HG02852 (cell line): ENCODE results near the gene GFPT1.

Source experiments
- ATAC-seq: cut with Tn5 transposase; IDR thresholded peaks from one replicate; pipeline ENCODE4 v1.9.1; 2021; ENCODE audit warnings: mild to moderate bottlenecking, moderate library complexity; ENCODE audit not compliant: unreplicated experiment

GFPT1 gene

DNA sequence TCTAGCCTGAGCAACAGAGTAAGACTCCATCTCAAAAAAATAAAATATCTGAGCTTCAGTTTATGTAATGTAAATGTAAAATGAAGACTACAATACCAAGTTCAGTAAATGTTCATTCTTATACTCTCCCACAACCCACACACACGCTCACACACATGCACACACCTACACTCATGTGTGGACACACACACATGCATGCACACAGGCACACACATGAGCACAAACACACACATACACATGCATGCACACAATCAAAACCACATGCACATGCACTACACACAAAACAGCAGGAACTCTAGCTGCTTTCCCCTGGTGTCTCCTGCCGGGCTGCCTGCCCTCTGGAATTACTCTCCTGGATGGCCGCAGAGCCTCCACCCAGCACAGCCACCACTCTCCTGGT is 90.6 kb downstream of the GFPT1 start:
- no peak for ATAC-seq

DNA sequence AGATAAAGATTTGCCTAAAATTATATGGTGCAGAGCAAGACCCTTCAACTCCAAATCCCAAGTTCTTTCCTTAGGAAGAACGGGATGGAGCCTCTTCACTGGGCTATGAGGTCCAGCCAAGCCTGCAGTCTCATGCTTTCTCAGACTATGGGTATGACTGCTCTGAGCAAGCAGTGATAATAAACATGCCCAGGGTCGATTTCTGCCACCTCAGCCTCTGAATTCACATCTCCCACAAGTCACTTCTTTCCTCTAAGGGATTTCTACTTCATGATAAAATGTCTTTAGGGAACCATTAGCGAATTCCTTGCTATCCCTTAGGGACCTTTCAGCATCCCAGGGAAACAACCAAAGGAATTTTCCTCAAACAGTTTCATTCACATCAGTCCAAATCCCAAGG is 94.8 kb downstream of the GFPT1 start:
- no peak for ATAC-seq

DNA sequence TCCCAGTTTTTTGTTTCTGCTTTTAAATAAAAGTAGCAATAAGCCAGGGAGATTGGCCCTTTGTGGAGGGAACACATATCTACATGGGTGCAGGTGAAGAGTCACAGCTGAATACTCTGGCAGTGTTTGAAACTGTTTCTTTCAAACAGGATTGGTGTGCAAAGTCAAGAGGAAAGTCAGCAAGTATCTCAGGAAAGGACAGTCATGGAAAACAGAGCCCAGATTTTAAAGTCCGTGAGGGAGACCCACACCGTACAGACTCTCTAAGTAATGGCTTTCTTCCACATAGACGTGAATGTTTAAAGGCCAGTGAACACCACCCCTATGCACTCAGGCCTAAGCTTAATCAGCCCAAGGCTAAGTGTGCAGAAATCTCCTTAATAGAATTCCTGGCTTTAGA is 95.3 kb downstream of the GFPT1 start:
- ATAC-seq, result no peak

DNA sequence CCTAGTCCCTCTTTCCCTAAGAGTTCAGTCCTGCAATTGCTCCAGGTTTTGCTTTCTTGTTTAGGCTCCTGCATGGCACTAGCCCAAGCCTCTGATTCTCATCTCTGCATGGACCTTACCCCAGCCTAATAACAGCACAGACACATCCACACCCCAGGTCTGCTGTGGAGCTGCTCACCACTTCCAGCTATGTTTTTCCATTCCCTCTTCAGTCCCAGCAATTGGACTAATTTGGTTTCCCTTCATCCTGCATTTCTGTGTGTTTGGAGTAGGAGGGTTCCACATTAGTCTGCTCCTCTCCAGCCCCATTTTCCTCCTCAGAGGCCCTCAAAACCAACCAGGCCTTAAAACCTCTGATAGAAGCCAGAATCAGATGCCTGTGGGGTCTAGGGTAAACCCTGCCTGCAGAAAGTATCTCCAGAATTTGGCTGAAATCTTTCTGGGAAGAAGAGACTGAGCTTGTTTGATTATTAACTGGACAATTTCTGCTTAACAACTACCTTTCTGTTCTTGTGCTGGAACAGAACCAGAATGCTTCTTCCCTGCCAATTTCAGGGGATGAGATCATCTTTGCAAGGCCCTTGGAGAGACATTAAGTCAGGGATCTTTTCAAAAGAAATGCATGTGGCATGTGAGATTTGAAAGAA is 95.9 kb downstream of the GFPT1 start:
- no peak for ATAC-seq

DNA sequence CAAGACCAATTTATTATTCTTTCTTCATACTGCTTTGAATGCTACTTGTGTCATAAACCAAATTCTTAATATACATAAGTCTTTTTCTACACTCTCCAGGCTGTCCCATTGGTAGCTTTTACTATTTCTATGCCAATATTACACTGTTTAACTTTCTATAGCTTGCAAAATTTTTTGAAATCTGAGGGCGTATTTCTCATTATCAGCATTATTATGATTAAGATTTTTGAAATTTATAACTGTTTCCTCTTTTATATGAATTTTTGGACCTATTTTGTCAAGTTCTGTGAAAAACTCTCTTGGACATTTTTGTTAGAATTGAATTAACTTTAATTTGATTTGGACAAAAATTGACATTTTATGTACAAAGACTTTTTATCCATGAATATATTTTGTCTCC is 98.6 kb downstream of the GFPT1 start:
- no peak for ATAC-seq

DNA sequence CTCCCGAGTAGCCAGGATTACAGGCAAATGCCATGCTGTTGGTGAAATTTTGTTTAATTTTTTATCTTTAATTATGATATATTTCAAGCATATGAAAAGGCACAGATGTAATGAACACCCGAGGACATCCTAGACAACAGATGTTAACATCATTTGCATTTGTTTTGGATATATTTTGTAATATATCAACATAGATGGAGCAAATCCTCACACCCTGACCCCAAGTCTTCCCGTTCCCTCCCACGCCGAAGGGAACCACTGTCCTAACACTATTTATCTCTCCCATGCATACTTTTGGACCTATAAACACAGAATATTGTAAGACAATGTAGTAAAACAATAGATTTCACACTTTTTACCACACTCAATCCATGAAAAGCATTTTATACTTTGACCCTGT is 99.5 kb downstream of the GFPT1 start:
- no peak for ATAC-seq

DNA sequence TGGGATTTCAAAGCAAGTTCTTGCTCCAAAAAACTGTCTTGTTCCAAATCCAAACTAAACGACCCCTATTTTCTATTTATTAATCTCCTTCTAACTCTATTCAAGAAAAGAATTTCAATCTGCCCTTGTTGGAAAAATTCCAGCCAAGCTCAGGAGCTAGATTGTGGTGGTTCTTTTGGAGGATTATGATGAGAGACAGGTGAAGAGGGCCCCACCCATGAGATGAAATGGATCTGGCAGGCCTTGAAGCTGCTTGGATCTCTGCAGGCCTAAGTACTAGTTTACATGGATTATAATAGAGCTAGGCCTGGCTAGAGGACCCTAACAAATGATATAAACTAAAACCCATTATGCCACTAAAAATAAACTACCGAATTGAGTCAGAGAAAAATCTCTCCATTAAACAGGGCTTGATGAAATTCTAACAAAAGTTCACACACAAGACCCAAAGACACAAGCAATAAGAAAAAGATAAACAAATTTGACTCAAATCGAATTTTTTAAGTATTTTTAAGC is 101.6 kb downstream of the GFPT1 start:
- ATAC-seq, result no peak

DNA sequence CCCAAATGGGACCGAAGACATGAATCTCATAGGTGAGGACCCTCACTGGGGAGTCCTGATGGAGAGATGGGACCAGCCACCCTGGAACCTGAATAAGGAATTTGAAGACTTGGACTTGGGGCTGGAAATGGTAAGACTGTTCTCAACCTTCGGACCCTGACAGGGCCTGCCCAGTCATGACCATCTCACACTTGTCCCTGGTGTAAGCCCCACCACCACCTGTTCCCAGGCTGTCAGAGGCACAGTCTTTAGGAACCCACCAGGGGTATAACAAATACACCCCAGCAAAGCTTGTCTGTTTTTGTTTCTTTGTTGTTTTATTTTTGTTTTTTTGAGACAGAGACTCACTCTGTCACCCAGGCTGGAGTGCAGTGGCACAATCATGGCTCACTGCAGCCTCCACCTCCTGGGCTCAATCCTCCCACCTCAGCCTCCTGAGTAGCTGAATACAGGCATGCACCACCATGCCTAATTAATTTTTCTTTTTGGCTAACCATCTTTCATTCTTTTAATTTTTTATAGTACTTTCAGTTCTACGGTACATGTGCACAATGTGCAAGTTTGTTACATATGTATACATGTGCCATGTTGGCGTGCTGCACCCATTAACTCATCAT is 106.1 kb downstream of the GFPT1 start:
- no peak for ATAC-seq

DNA sequence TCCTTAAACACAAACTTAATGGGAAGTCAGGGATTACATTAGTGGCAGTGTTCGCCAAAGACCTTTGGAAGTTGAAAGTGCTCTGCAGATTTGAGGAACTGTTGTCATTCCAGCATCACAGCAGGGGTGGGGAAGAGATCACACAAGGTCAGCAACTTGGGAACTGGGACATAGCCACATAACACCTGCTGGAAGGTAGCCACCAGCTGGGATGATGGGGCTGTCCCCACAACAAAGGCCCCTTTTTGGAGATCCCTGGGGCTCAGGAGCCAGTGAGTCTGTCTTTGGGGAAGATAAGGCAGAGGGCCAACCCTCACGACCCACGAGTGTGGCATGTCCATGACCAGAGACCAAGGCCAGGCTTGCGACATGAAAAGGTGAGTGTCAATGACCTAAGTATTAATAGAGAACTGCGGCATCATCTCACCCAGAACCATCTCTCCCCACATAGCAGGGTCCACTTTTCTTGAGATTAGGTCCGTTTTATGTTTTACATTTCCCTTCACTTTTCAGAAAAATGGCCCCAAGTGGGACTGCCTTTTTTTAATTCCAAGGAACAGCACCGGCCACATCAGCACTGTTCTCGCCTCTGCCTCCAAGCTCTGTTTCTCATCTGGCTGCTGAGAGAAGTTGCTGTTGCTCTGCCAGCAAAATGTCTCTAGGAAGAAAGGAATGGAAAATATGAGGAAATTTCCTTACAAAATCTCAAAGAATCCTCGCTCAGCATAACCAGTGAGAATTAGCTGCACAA is 106.9 kb downstream of the GFPT1 start:
- ATAC-seq, result no peak

DNA sequence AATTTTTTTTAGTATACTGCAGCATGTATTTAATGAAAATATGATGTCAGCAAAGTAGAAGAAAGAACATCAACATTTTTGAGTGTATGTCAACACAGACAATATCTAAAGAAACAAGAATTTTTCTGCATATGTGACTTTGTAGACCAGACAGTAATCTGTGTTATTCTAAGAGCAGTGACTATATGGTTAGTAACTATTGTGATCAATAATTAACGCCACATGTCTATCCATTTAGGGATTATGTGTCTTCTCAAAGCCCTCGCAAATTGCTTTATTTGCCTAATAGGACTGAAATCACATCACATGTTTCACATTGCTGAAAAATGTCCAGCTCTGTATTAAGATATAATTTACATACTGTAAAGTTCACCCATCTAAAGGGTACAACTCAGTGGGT is 107.8 kb downstream of the GFPT1 start:
- no peak for ATAC-seq

DNA sequence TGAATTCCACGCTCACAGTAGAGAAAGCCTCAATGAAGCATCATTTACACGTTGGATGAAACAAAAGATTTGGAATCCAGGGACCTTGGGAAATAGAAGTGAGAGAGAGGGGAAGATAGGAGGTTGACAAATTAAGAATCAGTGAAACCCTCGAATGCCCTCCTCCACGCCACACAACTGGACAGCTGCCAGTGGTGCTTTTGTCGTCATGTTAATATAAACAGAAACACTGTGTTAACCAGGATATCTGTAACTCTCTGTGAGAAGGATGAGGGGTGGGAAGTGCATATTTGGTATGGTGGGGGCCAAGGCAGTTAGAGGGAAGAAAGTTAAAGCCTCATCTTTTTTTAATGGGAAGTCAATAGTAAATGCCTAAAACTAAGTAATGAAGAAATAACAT is 108.7 kb downstream of the GFPT1 start:
- no peak for ATAC-seq

DNA sequence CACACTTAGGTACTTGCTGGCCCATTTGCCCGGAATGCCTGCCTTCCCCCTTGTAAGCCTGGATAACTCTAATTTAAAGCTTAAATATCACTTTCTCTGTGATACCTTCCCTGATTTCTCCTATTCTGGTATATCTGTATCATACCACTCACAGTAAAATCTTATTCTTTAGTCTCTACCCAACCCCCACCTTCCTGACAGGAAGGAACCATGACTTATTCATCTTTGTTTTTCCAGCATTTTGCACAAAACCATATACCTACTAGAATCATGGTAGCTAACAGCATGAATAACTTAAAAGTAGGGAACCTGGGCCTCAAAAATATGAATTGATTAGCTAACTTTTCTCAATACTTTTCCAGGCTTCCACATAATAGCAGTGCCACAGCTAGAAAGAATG is 111.5 kb downstream of the GFPT1 start:
- ATAC-seq, result no peak

DNA sequence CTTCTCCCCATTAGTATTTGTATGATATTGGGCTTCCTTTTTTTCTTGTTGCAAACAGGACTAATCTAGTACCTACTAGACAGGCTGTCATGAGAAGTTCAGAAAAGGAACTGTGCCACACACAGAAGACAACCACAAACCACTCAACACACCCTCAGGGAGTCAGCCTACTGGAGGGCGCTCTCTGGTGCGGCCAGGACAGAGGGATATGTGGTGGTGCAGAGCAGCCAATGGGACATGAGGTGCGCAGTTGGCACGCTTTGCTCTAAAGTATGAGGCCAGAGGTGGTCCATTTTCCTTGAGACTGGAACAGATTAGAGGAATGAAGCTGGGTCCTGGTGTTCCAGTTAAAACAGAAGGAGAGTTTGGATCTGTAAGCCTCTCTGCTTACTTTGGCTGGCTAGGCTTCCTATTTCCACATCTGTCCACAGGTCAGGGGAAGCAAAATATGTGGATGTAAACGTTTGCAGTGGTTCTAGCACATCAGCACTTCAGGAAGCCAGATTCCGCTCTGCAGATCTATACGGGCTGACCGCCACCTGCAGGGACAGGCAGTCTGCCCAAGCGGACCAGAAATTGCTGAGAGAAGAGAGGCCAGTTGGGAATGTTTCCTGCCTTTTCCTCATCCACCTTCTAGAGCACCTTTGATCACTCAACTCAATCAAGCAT is 114.1 kb downstream of the GFPT1 start:
- no peak for ATAC-seq

DNA sequence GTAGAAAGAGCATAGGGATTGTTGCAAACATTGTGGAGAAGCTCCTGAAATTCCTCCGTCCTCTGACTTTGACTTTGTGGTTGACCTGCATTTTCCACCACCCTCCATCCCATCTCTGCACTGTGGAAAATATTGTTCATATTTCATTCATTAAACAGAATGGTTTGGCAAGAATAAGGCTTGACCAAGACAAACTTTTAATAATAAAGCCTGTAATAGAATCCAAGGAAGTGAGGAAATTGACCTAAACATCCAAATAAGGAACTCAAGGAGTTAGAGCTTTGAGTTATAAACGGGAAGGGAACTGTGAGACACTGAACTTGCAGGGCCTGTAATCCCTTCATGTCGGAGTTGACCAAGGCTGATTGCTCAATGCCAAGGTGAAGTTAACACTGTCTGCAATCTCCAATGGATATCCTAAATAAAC is 115.2 kb downstream of the GFPT1 start:
- ATAC-seq, result no peak
